CD4-positive, alpha-beta T cell (primary cell): ENCODE measurements around the gene LPCAT1. TPM values are rescaled to one million over a fixed set of nuclear protein-coding genes. Genes with fewer than 3 reads are reported as not detected.

Experiments
- ATAC-seq: fragments of 200-7000 bp; cut with Tn5 transposase; one replicate; pipeline ENCODE4 v1.10.0; 2022; ENCODE audit warnings: mild to moderate bottlenecking; ENCODE audit not compliant: poor library complexity
- CTCF ChIA-PET: fragments of 350-600 bp; sonication (Branson Sonifier 250); formaldehyde crosslinking; loops from one replicate; lab custom pipeline; 2021; ENCODE audit warnings: antibody characterized with exemption, inconsistent platforms; lab: Charles Lee
- POLR2A ChIA-PET: fragments of 350-600 bp; sonication (Branson Sonifier 250); formaldehyde crosslinking; loops from one replicate; lab custom pipeline; 2021; ENCODE audit warnings: antibody characterized with exemption, inconsistent platforms; lab: Charles Lee
- DNase-seq, 14 experiments: peaks; one replicate each; pipeline ENCODE4 v3.0.0-alpha.2; 2013 to 2020; ENCODE audit warnings: mixed read lengths in 2 of 14
- H3K27ac ChIP-seq, 2 donors: one replicate each; pipeline versions ENCODE4 v1.5.1 to v1.7.0; 2013; ENCODE audit warnings: low read length in 2 of 2, low read depth in 1 of 2, mild to moderate bottlenecking in 1 of 2
- H3K27me3 ChIP-seq, 2 experiments: 1 replicate in 1 of 2; 2 replicates in 1 of 2; pipeline versions ENCODE4 v1.6.1 to v1.7.0; 2013; ENCODE audit warnings: low read length in 2 of 2, control low read depth in 1 of 2, mild to moderate bottlenecking in 1 of 2, moderate library complexity in 1 of 2; ENCODE audit not compliant: insufficient read depth in 2 of 2, control insufficient read depth in 1 of 2
- H3K36me3 ChIP-seq: one replicate; pipeline ENCODE4 v1.6.1; 2013; ENCODE audit warnings: low read length, control low read depth; ENCODE audit not compliant: insufficient read depth
- H3K4me1 ChIP-seq: one replicate; pipeline ENCODE4 v1.6.1; 2013; ENCODE audit warnings: low read length, control low read depth; ENCODE audit not compliant: insufficient read depth
- H3K4me3 ChIP-seq: one replicate; pipeline ENCODE4 v1.5.1; 2013; ENCODE audit warnings: mild to moderate bottlenecking, low read length, moderate library complexity
- H3K9me3 ChIP-seq, 2 experiments: 1 replicate in 1 of 2; 2 replicates in 1 of 2; pipeline versions ENCODE4 v1.6.1 to v1.7.0; 2013; ENCODE audit warnings: low read length in 2 of 2, mild to moderate bottlenecking in 2 of 2, control low read depth in 1 of 2, moderate library complexity in 1 of 2; ENCODE audit not compliant: control insufficient read depth in 1 of 2, insufficient read depth in 1 of 2
- H3K27ac Mint-ChIP-seq: one replicate; pipeline ENCODE4 v1.8.0; 2020; ENCODE audit warnings: mixed read lengths
- H3K27me3 Mint-ChIP-seq: one replicate; pipeline ENCODE4 v1.8.0; 2021; ENCODE audit warnings: mixed read lengths
- H3K36me3 Mint-ChIP-seq: one replicate; pipeline ENCODE4 v1.8.0; 2021; ENCODE audit warnings: low read depth, mixed read lengths
- H3K4me1 Mint-ChIP-seq: one replicate; pipeline ENCODE4 v1.8.0; 2021; ENCODE audit warnings: low read depth, mixed read lengths
- H3K4me3 Mint-ChIP-seq: one replicate; pipeline ENCODE4 v1.8.0; 2020; ENCODE audit warnings: mild to moderate bottlenecking, mixed read lengths
- H3K9me3 Mint-ChIP-seq: one replicate; pipeline ENCODE4 v1.8.0; 2020; ENCODE audit warnings: mixed read lengths
- CTCF ChIP-seq: fragments of 200-600 bp; IDR thresholded peaks from one replicate; pipeline ENCODE4 v1.8.0; 2022; ENCODE audit warnings: antibody characterized with exemption, mild to moderate bottlenecking
- intact Hi-C, 2 experiments: fragments of 100-400 bp; cut with DNase I in 1 of 2; cut with micrococcal nuclease in 1 of 2; formaldehyde crosslinking; loops; one replicate each; pipeline versions ENCODE4 v1.15.1 to v1.9.0; 2023 to 2025; cut with DNase I, micrococcal nuclease
- total RNA-seq, 174 experiments: library from RNA in 2 of 174; stranded (reverse) in 2 of 174; gene quantifications; one replicate each; pipeline ENCODE4 v1.2.3 and lab custom pipeline; 2021 to 2026

The LPCAT1 gene
- total RNA-seq, 2 experiments from 2014 or later = 20.4 to 21.2 TPM

- TF ChIP-seq CTCF = no peak
- no peak overlapping the region for H3K4me3 ChIP-seq
- DNase-seq (no peak), ATAC-seq (no peak)
- H3K36me3 ChIP-seq = peaks cover 28% of the 10 kb centered on the region
- H3K27me3 Mint-ChIP-seq = no peaks in the 10 kb centered on the region
- no peak overlapping the region for H3K27ac Mint-ChIP-seq
- H3K4me1 Mint-ChIP-seq = no peaks in the 10 kb centered on the region
- intact Hi-C loops = no loop called here
- peaks cover 0 to 3% of the 10 kb centered on the region in 2 experiments for H3K9me3 ChIP-seq
- H3K9me3 Mint-ChIP-seq = no peaks in the 10 kb centered on the region
- H3K4me3 Mint-ChIP-seq = no peak overlapping the region
- H3K36me3 Mint-ChIP-seq = peaks cover 40% of the 10 kb centered on the region
- H3K4me1 ChIP-seq = peaks cover 14% of the 10 kb centered on the region
- ChIA-PET CTCF (no interaction called here), POLR2A (interaction anchor here (0.6 kb wide), 1 partner anchor 72 kb away, joined by 4 read pairs; no protein-coding TSS in a partner anchor)
- no peak overlapping the region for H3K27ac ChIP-seq
- H3K27me3 ChIP-seq = no peaks in the 10 kb centered on the region
Observed at GRCh38 chr5:1484730-1485578, 38.8 kb downstream of the LPCAT1 start.

GRCh38 chr5:1483856-1484729 lies 39.7 kb downstream of the LPCAT1 start:
- Histone ChIP-seq H3K36me3 (peaks cover 30% of the 10 kb centered on the region), H3K27ac (no peak overlapping the region), H3K27me3 (no peaks in the 10 kb centered on the region), H3K4me1 (peaks cover 10% of the 10 kb centered on the region), H3K4me3 (no peak overlapping the region), H3K9me3 (no peaks in the 10 kb centered on the region)
- ChIA-PET POLR2A (no interaction called here), CTCF (no interaction called here)
- H3K4me1 Mint-ChIP-seq = no peaks in the 10 kb centered on the region
- intact Hi-C loops = no loop called here
- no peak for DNase-seq
- H3K9me3 Mint-ChIP-seq = no peaks in the 10 kb centered on the region
- H3K4me3 Mint-ChIP-seq = no peak overlapping the region
- H3K27ac Mint-ChIP-seq = no peak overlapping the region
- ATAC-seq = no peak
- H3K36me3 Mint-ChIP-seq = peaks cover 43% of the 10 kb centered on the region
- no peaks in the 10 kb centered on the region for H3K27me3 Mint-ChIP-seq
- no peak for TF ChIP-seq CTCF

GRCh38 chr5:1483064-1483463 lies 40.7 kb downstream of the LPCAT1 start:
- Mint-ChIP-seq H3K4me3 (no peak overlapping the region), H3K27ac (no peak overlapping the region), H3K36me3 (peaks cover 37% of the 10 kb centered on the region), H3K4me1 (no peaks in the 10 kb centered on the region), H3K9me3 (no peaks in the 10 kb centered on the region), H3K27me3 (no peaks in the 10 kb centered on the region)
- ATAC-seq (no peak), DNase-seq (no peak)
- POLR2A ChIA-PET = interaction anchor here (0.7 kb wide), 1 partner anchor 19 kb away, joined by 3 read pairs; no protein-coding TSS in a partner anchor
- Histone ChIP-seq H3K4me1 (peaks cover 6% of the 10 kb centered on the region), H3K9me3 (no peaks in the 10 kb centered on the region), H3K36me3 (peaks cover 40% of the 10 kb centered on the region), H3K4me3 (no peak overlapping the region), H3K27me3 (no peaks in the 10 kb centered on the region), H3K27ac (no peak overlapping the region)
- no peak for TF ChIP-seq CTCF
- CTCF ChIA-PET = no interaction called here
- intact Hi-C loops = no loop called here
